ENCODE data around the gene LIN7C.

The LIN7C gene

DNA sequence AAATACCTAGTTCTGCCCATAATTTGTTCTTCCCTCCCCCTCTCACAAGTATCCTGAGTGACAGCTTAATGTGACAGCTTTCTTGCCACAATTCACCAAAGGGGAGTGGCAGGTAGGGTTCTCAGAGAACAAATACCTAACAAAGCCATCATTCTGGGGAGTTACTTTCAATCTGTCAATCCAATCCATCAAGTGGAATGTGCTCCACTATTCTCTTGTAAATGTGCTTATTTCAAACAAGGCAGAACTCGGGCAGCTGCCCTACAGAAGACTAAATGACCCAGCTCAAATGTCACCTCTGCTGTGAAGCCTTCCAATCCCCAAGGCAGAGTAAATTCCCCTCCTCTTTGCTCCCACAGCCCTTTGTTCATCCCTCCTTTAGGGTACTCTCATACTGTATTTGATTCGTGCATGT, 61.8 kb downstream of the LIN7C start:
- peak; percentile 28 for DNase-seq (ENCODE audit: low spot score)

Data from HuH-7 (cell line).